Epidermal melanocyte (primary cell): ENCODE measurements around the gene FUOM.
A peak's percentile ranks its signal among the peaks of the same experiment; 100 is the strongest.

ENCODE experiments used
- DNase-seq: peaks from one replicate; pipeline ENCODE4 v3.0.0; 2011; ENCODE audit warnings: low spot score; ENCODE audit not compliant: insufficient read length

The FUOM gene, protein sequence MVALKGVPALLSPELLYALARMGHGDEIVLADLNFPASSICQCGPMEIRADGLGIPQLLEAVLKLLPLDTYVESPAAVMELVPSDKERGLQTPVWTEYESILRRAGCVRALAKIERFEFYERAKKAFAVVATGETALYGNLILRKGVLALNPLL

DNA sequence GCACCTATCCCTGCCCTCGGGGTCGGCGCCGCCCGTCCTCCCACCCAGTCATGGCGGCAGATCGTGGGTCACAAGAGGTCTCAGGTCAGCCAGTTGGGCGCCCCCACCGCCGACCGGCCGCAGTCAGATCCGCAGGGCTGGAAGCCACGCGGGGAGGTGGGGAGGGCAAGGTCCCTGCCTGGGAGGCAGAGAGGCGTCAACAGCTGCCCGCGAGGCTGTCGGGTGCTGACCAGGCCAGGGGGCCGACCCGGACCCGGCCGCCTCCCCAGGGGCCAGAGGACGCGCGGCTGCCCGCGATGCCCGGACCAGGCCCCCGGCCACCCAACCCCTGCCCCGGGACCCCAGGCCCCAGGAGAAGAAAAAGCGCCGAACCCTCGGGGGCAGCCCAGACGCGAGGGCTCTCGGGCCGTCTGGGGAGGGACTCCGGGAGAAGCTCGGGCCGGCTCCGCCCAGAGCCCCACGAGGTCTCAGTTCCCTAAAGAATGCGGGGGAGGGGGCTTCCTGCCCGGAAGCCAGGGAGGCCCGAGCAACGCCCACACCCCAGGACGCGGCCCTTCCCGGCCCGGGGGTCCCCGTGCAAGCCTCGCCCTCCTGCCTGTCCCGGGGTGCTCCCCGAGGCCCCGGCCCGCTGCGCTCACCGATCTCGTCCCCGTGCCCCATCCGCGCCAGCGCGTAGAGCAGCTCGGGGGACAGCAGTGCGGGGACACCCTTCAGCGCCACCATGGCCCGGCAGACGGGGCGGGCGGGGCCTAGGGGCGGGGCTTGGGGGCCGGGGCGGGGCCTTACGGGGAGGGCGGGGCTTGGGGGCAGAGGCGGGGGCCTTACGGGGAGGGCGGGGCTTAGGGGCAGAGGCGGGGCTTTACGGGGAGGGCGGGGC, at the start of gene FUOM:
Gene FUOM (minus strand): TSS at position 735 of the 877 bp plus-strand sequence. CDS start 12 bp downstream, at position 723.
- DNase-seq, result peak; percentile 68

DNA sequence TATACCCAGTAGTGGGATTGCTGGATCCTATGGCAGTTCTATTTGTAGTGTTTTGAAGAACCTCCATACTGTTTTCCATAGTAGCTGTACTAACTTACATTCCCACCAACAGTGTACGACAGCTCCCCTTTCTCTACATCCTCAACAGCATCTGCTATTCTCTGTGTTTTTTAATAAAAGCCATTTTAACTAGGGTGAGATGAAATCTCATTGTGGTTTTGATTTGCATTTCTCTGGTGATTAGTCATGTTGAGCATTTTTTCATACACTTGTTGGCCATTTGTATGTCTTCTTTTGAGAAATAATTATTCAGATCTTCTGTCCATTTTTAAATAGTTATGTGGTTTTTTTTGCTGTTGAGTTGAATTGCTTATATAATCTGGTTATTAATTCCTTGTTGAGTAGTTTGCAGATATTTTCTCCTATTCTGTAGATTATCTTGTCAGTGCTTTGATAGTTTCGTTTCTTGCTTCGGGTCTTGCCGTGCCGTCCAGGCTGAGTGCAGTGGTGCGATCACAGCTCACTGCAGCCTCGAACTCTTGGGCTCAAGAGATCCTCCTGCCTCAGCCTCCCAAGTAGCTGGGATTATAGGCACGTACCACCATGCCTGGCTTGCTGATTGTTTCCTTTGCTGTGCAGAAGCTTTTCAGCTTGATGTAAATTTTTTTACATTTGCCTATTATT, 48.2 kb upstream of the FUOM start:
- no peak for DNase-seq

DNA sequence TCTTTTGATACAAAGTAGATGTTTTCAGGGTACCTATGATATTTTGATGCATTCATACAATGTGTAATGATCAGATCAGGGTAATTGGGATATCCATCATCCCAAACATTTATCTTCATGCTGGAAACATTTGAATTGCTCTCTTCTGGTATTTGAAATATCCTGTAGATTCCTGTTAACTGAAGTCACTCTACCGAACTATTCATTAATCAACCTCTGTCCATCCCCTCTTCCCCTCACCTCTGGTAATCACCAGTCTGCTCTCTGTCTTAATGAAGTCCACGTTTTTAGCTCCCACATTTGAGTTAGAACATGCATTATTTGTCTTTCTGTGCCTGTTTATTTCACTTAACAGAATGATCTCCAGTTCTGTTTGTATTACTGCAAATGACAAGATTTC, 47.5 kb upstream of the FUOM start:
- no peak for DNase-seq

DNA sequence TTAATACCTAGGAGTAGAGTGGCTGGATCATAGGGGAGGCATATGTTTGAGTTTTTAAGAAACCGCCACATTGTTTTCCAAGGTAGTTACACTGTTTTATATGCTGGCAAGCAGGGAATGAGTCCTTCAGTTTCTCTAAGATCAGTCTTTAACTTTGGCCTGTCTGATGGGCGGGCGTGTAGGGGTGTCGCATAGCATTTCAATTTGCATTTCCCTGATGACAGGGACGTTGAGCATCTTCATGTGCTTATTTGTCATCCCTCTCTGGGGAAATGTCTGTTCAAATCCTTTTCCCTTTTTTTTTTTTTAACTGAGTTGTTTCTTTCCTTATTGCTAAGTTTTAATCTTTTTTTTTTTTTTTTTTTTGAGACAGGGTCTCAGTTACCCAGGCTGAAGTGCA, 46.0 kb upstream of the FUOM start:
- no peak for DNase-seq

DNA sequence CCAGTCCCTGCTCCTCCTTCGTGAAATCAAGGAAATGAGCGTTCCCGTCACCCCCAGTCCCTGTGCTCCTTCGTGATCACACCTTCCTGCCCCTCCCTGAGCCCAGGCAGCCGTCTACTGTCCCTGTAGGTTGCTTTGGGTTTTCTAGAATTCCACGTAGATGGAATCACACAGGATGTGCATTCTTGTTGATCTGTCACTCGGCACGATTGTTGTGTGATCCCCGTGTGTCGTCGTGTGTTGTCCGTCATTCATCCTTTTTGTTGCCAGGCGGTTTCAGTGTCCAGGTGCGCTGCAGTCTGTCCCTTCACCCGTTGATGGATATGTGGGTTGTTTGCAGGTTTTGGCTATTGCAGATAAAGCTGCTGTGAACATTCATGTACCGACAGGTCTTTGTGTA, 45.5 kb upstream of the FUOM start:
- no peak for DNase-seq

DNA sequence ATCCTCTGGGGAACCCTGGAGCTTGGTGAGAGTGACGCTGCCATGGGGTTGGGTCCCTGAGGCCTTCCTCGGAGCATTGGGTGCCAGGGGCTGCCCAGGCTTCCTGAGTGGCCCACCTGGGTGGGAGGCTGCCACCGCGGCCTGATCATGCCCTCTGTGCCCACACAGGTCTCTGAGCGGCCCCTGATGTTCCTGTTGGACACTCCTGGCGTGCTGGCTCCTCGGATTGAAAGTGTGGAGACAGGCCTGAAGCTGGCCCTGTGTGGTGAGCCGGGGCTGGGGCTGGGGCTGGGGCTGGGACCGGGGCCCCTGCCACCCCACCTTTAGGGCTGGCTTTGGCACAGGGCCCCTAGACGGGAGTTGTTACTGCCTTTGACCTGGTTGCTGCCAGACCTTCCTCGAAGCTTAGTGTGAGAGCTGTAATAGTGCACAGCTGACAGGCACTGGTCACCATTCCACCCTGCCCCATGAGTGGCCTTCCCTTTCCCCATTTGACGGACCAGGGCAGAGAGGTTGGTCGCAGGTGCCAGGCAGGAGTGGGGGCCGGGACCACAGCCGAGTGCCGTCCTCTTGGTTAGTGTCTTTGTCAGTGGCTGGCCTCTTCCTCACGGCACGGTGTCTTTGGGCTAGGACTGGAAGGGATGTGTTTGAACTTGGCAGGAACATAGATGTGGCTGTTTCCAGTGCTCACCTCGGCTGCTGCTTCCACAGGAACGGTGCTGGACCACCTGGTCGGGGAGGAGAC, 44.3 kb upstream of the FUOM start:
- DNase-seq, result no peak

DNA sequence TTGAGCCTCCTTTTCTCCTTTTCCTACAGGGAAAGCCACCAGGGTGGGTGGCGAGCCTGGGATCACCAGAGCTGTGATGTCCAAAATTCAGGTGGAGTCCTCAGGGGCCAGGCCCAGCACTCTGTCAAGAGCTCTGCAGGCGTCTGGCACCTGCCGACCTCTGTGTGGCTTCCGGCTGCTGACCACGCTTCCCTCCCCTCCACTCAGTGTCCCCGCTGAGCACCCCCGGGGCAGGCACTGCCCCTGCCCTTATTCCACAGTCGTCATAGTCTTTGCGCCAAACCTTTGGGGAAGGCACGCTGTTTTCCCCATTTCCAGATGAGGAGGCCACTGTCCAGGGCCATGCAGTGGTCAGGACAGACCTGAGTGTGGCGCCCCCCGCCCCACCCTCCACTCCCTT, 43.7 kb upstream of the FUOM start:
- DNase-seq, result no peak

DNA sequence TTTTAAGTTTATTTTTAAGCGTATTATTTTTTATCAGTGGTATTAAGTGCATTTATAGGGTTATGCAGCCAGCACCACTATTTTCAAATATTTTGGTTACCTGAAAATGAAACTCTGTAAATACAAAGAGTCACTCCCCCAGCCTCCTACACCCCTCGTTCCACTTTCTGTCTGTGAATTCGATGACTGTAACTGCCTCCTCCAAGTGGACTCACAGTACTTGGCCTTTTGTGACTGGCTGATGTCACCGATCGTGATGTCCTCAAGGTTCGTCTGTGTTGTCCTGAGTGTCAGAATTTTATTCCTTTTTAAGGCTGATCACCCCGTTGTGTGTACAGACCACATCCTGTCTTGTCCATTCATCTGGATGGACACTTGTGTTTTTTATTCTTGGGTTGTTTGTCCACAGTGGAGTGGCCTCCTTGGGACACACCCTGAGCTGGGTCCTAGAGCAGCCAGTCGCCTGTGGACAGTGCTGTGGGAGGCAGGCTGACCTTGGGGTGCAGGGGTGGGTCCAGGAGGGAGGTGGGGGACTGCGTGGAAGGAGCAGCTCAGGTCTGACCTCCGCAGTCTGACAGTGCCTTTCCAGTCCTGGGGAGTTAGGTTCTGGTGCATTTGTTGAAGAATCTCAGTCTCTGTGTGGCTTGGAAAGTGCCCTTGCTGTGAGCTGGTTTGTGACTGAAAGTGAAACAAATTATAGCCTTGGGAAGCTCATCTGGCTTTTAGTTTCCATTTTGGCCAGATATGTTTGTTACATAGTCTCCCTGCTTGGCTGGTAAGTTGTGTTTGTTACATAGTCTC, 43.0 kb upstream of the FUOM start:
- DNase-seq, result no peak

DNA sequence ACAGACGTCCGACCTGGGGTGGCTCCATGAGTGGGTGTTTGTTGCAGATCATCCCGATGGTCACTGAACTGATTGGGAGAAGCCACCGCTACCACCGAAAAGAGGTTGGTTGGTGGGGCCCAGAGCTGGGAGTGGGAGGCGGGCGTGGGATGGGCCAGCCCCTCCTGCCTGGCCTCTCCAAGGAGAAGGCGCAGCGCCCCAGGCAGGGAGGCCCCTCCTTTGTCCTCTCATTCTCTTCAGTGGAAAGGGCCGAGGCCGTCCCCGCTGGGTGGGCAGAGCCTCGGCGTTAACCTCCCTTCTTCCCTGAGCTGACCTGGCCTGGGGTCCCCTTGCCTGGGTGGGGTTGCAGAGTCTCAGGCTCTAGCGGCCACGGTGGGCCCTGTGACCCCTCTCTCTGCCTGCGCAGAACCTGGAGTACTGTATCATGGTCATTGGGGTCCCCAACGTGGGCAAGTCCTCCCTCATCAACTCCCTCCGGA, 41.3 kb upstream of the FUOM start:
- no peak for DNase-seq

DNA sequence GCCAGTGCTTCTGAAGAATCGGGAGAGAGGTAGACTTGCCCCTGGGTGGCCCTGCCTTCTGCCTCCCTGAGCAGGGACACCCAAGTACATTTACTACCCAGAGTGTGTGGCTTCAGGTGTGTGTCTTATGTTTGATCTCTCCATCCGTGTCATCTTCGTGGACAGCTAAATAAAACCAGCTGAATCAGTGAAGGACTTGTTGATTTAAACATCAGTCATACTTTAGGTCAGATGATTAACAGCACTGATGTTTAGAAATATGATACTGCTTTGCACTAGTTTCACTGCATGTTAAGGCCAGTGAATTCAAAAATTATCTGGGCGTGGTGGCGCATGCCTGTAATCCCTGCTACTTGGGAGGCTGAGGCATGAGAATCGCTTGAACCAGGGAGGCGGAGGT, 40.1 kb upstream of the FUOM start:
- DNase-seq, result no peak

DNA sequence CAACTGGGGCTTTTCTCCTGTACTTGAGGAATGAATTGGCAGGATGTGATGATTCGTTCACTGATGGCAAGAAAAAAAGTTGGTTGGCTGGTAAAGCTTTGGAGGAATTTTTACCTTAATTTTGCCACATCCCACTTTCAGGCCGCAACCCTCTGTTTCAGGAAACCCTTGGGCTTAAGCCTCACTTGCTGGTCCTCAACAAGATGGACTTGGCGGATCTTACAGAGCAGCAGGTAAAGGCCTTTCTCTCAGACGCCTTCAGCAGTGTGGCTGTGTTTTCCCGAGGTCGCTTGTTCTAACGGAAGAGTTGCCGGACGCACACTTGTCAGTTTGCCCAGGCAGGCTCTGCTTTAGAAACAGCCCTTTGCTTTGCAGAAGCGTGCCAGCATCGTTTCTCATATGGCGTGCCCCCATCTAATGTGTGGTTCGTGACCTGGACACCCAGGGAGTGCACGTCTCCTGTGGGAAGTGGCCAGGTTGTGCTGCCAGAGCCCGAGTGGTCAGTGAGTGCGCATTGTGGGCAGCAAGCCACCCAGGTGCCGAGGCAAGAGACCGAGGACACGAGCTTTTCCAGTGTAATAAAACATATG, 38.3 kb upstream of the FUOM start:
- DNase-seq, result no peak

DNA sequence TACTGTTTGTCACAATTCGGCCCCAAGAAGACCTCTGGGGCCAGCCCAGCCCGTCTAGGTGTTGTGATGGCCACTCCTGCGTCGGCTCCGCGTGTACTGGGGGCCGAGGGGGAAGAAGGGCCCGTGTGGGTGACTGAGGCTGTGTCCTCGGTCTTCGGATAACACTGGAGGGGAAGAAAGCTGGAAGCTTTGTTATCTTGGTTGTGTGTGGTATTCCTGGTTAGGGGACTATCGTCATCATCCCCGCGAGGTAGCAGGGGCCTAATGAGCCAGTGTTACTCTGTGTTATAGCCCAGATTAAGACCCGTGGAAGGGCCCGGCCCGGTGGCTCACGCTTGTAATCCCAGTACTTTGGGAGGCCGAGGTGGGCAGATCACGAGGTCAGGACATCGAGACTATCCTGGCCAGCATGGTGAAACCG, 37.0 kb upstream of the FUOM start:
- no peak for DNase-seq

DNA sequence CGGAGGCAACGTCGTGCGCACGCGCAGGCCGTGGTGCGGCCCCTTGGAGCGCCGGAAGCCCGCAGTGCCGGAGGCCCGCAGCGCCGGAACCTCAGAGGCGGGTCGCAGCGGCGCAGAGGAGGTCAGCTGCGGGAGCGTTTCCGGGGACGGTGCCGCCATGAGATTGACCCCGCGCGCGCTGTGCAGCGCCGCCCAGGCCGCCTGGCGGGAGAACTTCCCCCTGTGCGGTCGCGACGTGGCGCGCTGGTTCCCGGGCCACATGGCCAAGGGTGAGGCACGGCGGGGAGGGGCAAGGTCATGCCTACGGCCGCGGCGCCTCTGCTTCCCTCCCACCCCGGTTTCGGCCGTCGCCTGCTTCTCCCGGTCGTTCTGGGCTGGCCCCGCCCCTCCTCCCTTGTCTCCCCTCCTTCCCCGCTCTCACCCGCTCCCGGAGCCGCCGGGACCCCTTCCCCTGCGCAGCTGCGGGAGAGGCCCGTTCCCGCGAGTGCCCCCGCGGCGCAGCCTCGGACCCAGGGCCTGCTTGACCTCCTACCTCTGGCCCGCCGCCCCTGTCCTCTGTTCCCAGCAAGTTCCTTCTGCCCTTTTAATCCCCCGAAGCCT, 36.3 kb upstream of the FUOM start, which contains the start of gene MTG1:
Gene MTG1 (plus strand): TSS at position 94 of the 600 bp plus-strand sequence. CDS start 64 bp downstream, at position 158.
- peak; percentile 98 for DNase-seq

DNA sequence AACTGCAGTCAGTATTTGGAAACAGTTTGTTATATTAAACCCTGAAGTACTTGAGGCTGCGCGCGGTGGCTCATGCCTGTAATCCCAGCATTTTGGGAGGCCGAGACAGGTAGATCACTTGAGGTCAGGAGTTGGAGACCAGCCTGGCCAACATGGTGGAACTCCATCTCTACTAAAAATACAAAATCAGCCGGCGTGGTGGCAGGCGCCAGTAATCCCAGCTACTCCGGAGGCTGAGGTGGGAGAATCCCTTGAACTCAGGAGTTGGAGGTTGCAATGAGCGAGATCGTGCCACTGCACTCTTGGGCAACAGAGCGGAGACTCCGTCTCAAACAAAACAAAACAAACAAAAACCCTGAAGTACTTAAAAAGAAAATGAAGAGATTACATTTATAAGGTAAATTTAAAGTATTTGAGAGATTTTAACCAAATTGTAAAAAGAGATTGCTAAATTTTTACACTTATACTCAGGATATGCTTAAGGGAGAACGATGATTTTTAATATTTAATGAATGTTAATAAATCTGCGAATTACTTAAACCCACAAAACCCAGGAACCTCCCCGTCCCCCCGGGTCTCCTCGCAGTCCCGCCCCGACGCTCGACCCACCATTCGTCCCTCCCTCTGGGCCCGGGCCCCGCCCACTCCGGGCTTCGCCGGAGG, 35.7 kb upstream of the FUOM start:
- DNase-seq, result no peak

DNA sequence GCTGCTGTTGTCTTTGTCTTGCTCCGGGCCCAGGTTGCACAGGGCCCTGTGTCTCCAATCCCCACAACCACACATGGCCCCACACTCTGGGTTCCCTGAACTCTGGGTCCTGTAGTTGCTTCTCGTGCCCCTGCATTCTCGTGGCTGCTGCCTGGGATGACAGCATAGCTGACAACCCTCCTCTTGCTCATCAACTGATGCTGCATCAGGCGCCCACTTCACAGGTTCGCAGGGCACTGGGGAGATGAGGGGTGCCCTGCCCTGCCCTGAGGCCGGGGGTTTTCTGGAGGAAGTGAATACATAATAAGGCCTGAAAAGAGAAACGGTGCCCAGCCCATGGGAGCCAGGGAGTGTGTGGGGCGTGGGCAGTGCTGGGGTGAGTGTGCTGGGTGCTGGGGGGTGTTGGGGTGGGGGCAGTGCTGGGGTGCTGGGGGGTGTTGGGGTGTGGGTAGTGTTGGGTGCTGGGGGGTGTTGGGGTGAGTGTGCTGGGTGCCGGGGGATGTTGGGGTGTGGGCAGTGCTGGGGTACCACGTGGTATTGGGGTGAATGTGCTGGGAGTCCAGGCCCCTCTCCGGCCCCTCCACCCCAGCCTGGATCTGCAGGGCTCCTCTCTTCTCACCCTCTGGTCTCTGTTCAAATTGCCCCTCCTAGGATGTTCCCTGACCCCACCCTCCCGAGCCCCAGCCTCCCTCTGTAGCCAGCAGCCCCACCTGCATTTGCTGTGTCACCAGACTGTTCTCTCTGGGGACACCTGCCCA, 34.1 kb upstream of the FUOM start:
- no peak for DNase-seq

DNA sequence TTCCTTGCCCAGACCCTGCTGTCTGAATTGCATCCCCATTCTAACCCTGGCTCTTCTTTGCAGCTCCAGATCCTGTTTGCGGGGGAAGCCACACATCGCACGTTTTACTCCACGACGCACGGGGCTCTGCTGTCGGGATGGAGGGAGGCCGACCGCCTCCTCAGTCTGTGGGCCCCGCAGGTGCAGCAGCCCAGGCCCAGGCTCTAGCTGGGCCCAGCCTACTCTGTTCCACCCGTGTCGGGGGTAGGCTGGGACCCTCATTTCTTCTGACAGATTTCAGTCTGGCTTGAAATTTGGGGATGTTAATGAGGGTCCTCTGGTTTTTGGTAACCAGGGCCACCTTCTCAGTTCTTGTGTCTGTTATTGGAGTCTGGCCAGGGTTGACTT, 33.4 kb upstream of the FUOM start:
- no peak for DNase-seq

DNA sequence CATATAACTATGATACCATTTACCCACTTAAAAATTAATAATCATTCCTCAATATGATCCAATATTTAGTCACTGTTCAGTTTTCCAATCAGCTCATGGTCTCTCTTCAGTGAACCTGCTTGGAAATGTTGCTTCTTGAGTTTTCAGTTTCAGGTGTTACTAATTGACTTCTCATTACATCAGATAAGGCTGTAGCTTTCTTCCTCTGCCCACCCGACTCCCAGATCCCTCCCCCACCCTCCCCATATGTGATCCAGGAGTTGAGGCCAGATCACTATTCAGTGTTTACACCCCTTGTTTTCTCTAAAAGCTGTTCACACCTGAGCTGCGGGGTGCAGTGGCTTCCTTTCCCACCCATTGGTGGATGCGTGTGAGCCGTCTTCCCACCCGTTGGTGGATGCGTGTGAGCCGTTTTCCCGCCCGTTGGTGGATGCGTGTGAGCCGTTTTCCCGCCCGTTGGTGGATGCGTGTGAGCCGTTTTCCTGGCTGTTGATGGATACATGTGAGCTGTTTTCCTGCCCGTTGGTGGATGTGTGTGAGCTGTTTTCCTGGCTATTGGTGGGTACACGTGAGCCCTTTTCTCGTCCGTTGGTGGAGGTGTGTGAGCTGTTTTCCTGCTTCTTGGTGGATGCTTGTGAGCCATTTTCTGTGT, 32.9 kb upstream of the FUOM start:
- no peak for DNase-seq
